GM21737 (cell line): Measurements from ENCODE around the gene AMIGO3.

Source experiments
- ATAC-seq: cut with Tn5 transposase; IDR thresholded peaks from one replicate; pipeline ENCODE4 v1.9.1; 2021; ENCODE audit warnings: mild to moderate bottlenecking, moderate library complexity; ENCODE audit not compliant: unreplicated experiment

The AMIGO3 gene

GRCh38 chr3:49671291-49672288, 47.9 kb downstream of the AMIGO3 start:
- ATAC-seq = no peak

DNA sequence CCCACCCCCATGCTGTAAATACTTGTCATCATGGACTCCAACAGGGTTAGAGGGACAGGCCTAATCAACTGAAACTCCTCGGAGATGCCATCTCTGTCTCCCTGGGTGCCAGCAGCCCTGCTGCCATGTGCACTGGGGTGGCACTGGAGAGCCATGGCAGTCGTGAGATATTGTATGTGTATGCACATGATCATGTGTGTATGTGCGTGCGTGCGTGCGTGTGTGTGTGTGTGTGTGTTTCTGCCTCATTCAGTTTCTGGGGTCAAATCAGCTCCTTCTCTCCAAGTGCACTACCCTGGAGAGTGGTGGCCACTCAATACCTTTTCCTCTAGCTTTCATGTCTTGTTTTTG, 48.6 kb downstream of the AMIGO3 start:
- ATAC-seq = no peak

GRCh38 chr3:49669352-49669751, 50.1 kb downstream of the AMIGO3 start:
- no peak for ATAC-seq

GRCh38 chr3:49668861-49669260, 50.6 kb downstream of the AMIGO3 start:
- ATAC-seq = no peak

- ATAC-seq = no peak
Observed at GRCh38 chr3:49668414-49668797, 51.1 kb downstream of the AMIGO3 start.

DNA sequence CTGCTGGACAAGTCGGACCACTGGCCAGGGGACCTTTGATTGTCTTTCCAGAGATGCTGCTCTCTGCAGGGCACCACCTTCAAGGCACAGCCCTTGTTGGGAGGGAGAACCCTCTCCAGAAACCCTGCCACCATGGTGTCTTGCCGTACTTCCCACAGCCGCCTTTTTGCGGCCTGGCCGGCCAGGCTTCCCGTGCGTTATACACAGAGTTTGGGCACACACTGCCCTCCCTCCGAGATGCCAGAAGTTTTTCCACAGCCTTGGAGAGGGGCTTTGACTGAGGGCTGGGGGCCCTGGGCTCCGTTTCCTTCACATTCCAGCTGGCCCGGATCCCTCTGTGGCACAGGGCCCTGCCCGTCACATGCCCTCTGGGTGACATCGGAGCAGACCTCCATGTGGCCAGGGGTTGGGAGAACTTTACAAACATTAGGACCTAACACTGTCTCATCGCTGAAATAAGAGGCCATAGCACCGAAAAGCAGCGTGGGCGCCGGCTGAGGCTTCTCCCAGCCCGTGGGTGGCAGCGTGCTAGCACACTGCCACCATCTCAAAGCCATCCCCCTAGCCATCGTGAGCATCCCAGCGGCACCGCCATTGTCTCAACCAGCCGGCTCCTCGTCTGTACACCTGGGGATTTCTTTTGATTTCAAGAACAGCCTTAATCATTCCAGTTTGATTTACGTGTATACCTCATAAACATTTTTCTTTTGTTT, 51.6 kb downstream of the AMIGO3 start:
- no peak for ATAC-seq
